Measurements from ENCODE around the gene ANGPTL4. TPM values are rescaled to one million over a fixed set of nuclear protein-coding genes. Genes with fewer than 3 reads are reported as not detected.

Gene ANGPTL4
- polyA plus RNA-seq, 2 of the 4 experiments (the other 2 are of a cell fraction) = 12.3 to 30.8 TPM

DNA sequence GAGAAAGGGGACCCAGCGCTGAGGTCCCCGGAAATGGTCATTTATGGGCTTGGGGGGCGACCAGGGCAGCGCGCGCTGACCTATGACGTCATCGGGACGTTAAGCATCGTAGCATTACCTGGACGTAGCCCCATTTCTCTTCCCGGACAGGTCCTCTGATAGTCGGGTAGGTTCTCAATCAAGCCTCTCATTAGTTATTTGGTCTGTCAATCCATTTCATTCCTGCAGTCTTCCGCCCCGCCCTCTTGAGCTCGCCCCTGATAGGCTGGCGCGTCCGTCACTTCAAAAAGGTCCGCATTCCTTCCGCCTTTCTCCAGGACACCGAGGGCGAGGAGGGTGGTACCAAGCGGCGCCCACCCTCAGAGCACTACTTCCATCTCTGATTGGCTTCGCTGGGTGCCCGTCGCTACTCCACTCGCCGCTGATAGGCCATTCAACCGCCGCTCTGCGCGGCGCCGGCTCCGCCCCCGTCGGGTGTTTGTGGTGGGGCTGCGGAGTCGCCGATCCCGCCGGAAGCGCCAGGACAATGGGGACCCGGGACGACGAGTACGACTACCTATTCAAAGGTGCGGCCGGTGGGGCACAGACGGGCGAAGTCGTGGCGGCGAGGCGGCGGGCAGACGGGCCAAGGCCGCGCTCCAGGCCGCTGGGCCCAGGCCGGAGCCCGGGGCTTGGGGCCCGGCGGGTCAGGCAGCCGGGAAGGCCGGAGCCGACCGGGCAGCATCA, 26.1 kb downstream of the ANGPTL4 start, which contains the start of gene RAB11B (continued):
- TF ChIP-seq, protein P1, sequence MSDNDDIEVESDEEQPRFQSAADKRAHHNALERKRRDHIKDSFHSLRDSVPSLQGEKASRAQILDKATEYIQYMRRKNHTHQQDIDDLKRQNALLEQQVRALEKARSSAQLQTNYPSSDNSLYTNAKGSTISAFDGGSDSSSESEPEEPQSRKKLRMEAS (IDR thresholded peaks at IDR 0.05) = peak; percentile 23; the same call in 1 of the 2 replicates
- TF ChIP-seq POLR2A (IDR thresholded peaks at IDR 0.05; ENCODE audit: low read length) (peak; percentile 18; the same call in 1 of the 2 replicates), TP53 (CRISPR knock-in tag; IDR thresholded peaks at IDR 0.05) (peak; percentile 67; the same call in 1 of the 2 replicates), RFX5 (IDR thresholded peaks at IDR 0.05) (peak; percentile 54; the same call in 1 of the 2 replicates), REST (IDR thresholded peaks at IDR 0.05) (peak; percentile 31; the same call in 1 of the 2 replicates), HOXA7 (CRISPR knock-in tag; IDR thresholded peaks at IDR 0.05) (no peak)

GRCh38 chr19:8390617-8390981, 26.6 kb downstream of the ANGPTL4 start:
- ChIA-PET CTCF (interaction anchor here (1.0 to 8.0 kb wide), 2 partner anchors 27 to 37 kb away, joined by 3 to 71 read pairs; partner anchors contain the start of gene ANGPTL4), POLR2A (interaction anchor here (0.6 to 1.6 kb wide), 14 partner anchors 11 to 152 kb away, joined by 3 to 9 read pairs (median 4); partner anchors contain the start of genes ANGPTL4, HNRNPM, MARCHF2 and ZNF414)
- TF ChIP-seq, protein P2, sequence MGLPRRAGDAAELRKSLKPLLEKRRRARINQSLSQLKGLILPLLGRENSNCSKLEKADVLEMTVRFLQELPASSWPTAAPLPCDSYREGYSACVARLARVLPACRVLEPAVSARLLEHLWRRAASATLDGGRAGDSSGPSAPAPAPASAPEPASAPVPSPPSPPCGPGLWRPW (IDR thresholded peaks at IDR 0.05) = no peak
- TF ChIP-seq BCL3 (IDR thresholded peaks at IDR 0.05) = no peak
- no peak for TF ChIP-seq GATA3 (IDR thresholded peaks at IDR 0.05; ENCODE audit: borderline replicate concordance)
- no peak for TF ChIP-seq ZSCAN20 (CRISPR knock-in tag; IDR thresholded peaks at IDR 0.05)
- no peak for TF ChIP-seq KDM5A (IDR thresholded peaks at IDR 0.05)
- TF ChIP-seq RNF2 (IDR thresholded peaks at IDR 0.05; ENCODE audit: borderline replicate concordance, low read depth) = no peak
- no peak for TF ChIP-seq REST (IDR thresholded peaks at IDR 0.05)
- no peak for TF ChIP-seq ZC3H11A (IDR thresholded peaks at IDR 0.05)
- TF ChIP-seq, protein P3, sequence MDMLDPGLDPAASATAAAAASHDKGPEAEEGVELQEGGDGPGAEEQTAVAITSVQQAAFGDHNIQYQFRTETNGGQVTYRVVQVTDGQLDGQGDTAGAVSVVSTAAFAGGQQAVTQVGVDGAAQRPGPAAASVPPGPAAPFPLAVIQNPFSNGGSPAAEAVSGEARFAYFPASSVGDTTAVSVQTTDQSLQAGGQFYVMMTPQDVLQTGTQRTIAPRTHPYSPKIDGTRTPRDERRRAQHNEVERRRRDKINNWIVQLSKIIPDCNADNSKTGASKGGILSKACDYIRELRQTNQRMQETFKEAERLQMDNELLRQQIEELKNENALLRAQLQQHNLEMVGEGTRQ (IDR thresholded peaks at IDR 0.05) = no peak
- TF ChIP-seq RCOR1 (IDR thresholded peaks at IDR 0.05; ENCODE audit: low read depth, low read length) = no peak
- no peak for TF ChIP-seq FOXS1 (CRISPR knock-in tag; IDR thresholded peaks at IDR 0.05)
- TF ChIP-seq MYC (IDR thresholded peaks at IDR 0.05; ENCODE audit: borderline replicate concordance, low read length) = no peak
- no peak for TF ChIP-seq NR3C1 (IDR thresholded peaks at IDR 0.05)
- TF ChIP-seq E2F6 (IDR thresholded peaks at IDR 0.05; ENCODE audit: borderline replicate concordance, low read depth) = no peak
- TF ChIP-seq FOSB (CRISPR knock-in tag; IDR thresholded peaks at IDR 0.05) = no peak
- no peak for TF ChIP-seq HDAC2 (IDR thresholded peaks at IDR 0.05)
- ATAC-seq (peak; percentile 54 to 60), DNase-seq (ENCODE audit: low read depth in 1 of 2, low spot score in 1 of 2) (peak; percentile 62 to 94), FAIRE-seq (no peak)
- H3K4me2 ChIP-seq = peak overlapping the region; percentile 66
- H3K4me1 ChIP-seq = peaks cover 64% of the 10 kb centered on the region
- H3K27ac ChIP-seq = peak overlapping the region; percentile 100
- H3K4me3 ChIP-seq = peak overlapping the region; percentile 98
- WGBS (ENCODE audit: missing lambda C conversion rate) = no CpG with 5 or more reads among the region's 28 CpGs
- no peaks in the 10 kb centered on the region for H3K9me3 ChIP-seq

Data from A549 (cell line).